Muscle layer of colon (tissue), 2 donors: ENCODE results near the gene DDX54.

Experiments
- H3K27ac ChIP-seq: one replicate; pipeline ENCODE4 v1.7.0; 2013; ENCODE audit warnings: low read depth, mild to moderate bottlenecking, low read length, moderate library complexity
- H3K27me3 ChIP-seq, 2 donors: one replicate each; pipeline ENCODE4 v1.7.0; 2013; ENCODE audit warnings: low read length in 2 of 2, mild to moderate bottlenecking in 2 of 2; ENCODE audit not compliant: insufficient read depth in 2 of 2, control insufficient read depth in 1 of 2
- H3K36me3 ChIP-seq: one replicate; pipeline ENCODE4 v1.7.0; 2013; ENCODE audit warnings: mild to moderate bottlenecking, low read length; ENCODE audit not compliant: insufficient read depth
- H3K4me1 ChIP-seq: one replicate; pipeline ENCODE4 v1.7.0; 2013; ENCODE audit warnings: mild to moderate bottlenecking, low read length; ENCODE audit not compliant: insufficient read depth
- H3K4me3 ChIP-seq, 2 donors: one replicate each; pipeline ENCODE4 v1.7.0; 2013; ENCODE audit warnings: low read length in 2 of 2, low read depth in 1 of 2, mild to moderate bottlenecking in 1 of 2, moderate library complexity in 1 of 2
- H3K9ac ChIP-seq: one replicate; pipeline ENCODE4 v1.7.0; 2013; ENCODE audit warnings: low read length
- H3K9me3 ChIP-seq: one replicate; pipeline ENCODE4 v1.7.0; 2013; ENCODE audit warnings: mild to moderate bottlenecking, low read length
- donor health status: abdominal sarcoma.
- donor health status: Adenocarcinoma of cecum.

The DDX54 gene

DNA sequence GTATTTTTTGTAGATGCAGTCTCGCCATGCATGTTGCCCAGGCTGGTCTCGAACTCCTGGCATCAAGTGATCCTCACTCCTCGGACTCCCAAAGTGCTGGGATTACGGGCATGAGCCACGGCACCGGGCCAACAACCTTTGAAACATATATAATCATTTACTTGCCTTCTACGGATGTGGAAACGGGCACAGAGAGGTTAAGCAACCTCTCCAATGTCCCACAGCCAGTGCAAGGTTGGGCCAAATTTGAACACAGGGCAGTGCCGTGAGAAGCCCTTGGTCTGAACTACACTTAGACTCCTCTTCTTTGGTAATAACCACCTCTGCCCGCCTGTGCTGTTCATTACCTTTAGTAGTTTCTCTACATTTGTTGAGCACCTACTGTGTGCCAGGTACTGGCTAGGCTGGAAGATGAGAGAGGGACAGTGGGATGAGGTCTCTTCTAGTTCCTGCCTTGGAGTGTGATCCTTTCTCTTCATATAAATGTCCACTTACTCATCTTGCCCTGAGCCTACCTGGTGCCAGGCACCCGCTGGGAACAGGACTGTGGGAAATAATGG is 2.2 kb downstream of the DDX54 start:
- peaks cover 28% of the 10 kb centered on the region for H3K36me3 ChIP-seq
- no peaks in the 10 kb centered on the region for H3K27me3 ChIP-seq
- no peak overlapping the region for H3K27ac ChIP-seq
- H3K4me1 ChIP-seq: peaks cover 26% of the 10 kb centered on the region
- H3K9me3 ChIP-seq: no peaks in the 10 kb centered on the region
- H3K9ac ChIP-seq: no peak overlapping the region
- H3K4me3 ChIP-seq: no peak overlapping the region

DNA sequence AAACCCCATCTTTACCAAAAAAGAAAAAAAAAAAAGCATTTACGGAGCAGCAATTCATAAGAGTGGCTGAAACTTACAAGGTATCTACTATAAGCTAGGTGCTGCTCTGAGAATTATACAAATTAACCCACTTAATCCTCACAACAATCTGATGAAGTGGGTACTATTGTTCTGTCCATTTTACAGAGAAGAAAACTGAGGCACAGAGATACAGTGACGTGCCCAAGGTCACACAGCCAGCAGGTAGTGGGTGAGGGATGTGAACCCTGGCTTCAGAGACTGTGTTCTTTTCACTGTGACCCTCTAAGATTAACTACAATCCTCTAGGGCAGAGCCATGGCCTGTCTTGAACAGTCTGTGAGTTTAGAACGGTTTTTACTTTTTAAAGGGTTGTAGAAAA is 3.3 kb downstream of the DDX54 start:
- H3K36me3 ChIP-seq: peaks cover 39% of the 10 kb centered on the region

DNA sequence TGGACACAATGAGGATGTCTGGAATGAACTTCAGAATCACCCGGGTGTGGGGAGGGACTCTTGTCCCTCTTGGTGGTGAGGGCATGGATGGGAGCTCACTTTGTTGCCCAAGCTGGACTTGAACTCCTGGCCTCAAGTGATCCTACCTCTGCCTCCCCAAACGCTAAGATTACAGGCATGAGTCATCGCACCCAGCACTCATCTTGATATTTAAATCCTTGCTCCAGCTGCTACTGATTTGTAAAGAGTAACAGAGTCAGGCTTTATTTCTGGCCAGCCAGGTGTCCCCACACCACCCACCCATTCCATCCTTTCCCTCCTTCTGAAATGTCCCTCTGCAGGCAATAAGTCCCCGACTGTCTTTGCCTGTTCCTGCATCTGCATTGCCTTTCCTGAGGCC is 4.9 kb downstream of the DDX54 start:
- no peak overlapping the region for H3K9ac ChIP-seq
- H3K36me3 ChIP-seq: peaks cover 44% of the 10 kb centered on the region
- H3K27ac ChIP-seq: no peak overlapping the region
- no peak overlapping the region for H3K4me3 ChIP-seq
- H3K4me1 ChIP-seq: peaks cover 13% of the 10 kb centered on the region
- no peaks in the 10 kb centered on the region for H3K27me3 ChIP-seq
- H3K9me3 ChIP-seq: no peaks in the 10 kb centered on the region

More for the DNA sequence above, 3.3 kb downstream of the DDX54 start:
- no peaks in the 10 kb centered on the region for H3K9me3 ChIP-seq
- peaks cover 24% of the 10 kb centered on the region for H3K4me1 ChIP-seq
- H3K4me3 ChIP-seq: no peak overlapping the region
- no peak overlapping the region for H3K9ac ChIP-seq
- H3K27me3 ChIP-seq: no peaks in the 10 kb centered on the region
- no peak overlapping the region for H3K27ac ChIP-seq

DNA sequence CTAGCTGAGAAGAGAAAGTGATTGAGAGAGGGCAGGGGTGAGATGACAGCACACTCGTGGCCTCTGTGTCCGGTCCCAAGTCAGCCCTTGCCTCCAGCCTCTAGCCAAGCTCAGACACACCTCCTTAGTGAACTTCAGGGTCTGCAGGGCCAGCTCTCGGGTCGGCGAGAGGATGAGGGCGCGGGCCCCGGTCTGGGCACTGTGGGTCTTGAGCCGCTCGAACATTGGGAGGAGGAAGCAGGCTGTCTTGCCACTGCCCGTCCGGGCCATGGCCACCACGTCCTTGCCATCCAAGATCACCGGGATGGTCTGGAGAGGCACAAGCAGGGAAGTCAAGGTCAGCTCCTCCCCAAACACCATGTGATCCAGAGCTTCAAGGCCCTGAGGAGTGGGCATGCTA is 6.3 kb downstream of the DDX54 start:
- Histone ChIP-seq H3K36me3 (peaks cover 54% of the 10 kb centered on the region), H3K27me3 (no peaks in the 10 kb centered on the region), H3K27ac (no peak overlapping the region), H3K4me3 (no peak overlapping the region), H3K4me1 (peaks cover 9% of the 10 kb centered on the region), H3K9ac (no peak overlapping the region), H3K9me3 (no peaks in the 10 kb centered on the region)

- H3K4me1 ChIP-seq: no peaks in the 10 kb centered on the region
- no peak overlapping the region for H3K27ac ChIP-seq
- no peak overlapping the region for H3K9ac ChIP-seq
Measured at GRCh38 chr12:113174461-113175384, 10.6 kb downstream of the DDX54 start.

GRCh38 chr12:113173081-113173698 is 12.1 kb downstream of the DDX54 start:
- no peaks in the 10 kb centered on the region for H3K9me3 ChIP-seq
- no peak overlapping the region for H3K9ac ChIP-seq
- peaks cover 71% of the 10 kb centered on the region for H3K36me3 ChIP-seq
- no peaks in the 10 kb centered on the region for H3K27me3 ChIP-seq
- H3K27ac ChIP-seq: no peak overlapping the region
- no peaks in the 10 kb centered on the region for H3K4me1 ChIP-seq
- H3K4me3 ChIP-seq: no peak overlapping the region

More at GRCh38 chr12:113174461-113175384, 10.6 kb downstream of the DDX54 start:
- Histone ChIP-seq H3K36me3 (peaks cover 85% of the 10 kb centered on the region), H3K9me3 (no peaks in the 10 kb centered on the region), H3K27me3 (no peaks in the 10 kb centered on the region), H3K4me3 (no peak overlapping the region)

GRCh38 chr12:113172185-113172584 is 13.1 kb downstream of the DDX54 start:
- H3K9ac ChIP-seq: no peak overlapping the region
- no peaks in the 10 kb centered on the region for H3K4me1 ChIP-seq
- H3K9me3 ChIP-seq: no peaks in the 10 kb centered on the region
- no peak overlapping the region for H3K4me3 ChIP-seq
- H3K36me3 ChIP-seq: peaks cover 69% of the 10 kb centered on the region
- H3K27ac ChIP-seq: no peak overlapping the region
- no peaks in the 10 kb centered on the region for H3K27me3 ChIP-seq

DNA sequence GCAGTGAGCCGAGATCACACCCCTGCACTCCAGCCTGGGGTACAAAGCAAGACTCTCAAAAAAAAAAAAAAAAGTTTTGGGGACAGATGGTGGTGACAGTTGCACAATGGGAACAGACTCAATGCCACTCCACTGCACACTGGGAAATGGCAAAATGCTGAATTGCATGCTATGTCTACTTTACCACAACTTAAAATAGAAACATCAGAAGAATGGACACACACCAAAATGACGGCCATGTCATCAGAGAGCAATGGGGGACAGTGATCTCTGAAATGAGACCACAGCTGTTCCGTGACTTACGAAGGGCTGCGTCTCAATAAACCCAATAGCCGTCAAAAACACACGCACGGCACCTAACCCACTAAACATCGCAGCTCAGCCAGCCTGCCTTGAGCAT is 13.7 kb downstream of the DDX54 start:
- no peak overlapping the region for H3K4me3 ChIP-seq
- H3K36me3 ChIP-seq: peaks cover 69% of the 10 kb centered on the region
- no peak overlapping the region for H3K9ac ChIP-seq
- no peak overlapping the region for H3K27ac ChIP-seq
- no peaks in the 10 kb centered on the region for H3K27me3 ChIP-seq
- H3K9me3 ChIP-seq: no peaks in the 10 kb centered on the region
- H3K4me1 ChIP-seq: no peaks in the 10 kb centered on the region

DNA sequence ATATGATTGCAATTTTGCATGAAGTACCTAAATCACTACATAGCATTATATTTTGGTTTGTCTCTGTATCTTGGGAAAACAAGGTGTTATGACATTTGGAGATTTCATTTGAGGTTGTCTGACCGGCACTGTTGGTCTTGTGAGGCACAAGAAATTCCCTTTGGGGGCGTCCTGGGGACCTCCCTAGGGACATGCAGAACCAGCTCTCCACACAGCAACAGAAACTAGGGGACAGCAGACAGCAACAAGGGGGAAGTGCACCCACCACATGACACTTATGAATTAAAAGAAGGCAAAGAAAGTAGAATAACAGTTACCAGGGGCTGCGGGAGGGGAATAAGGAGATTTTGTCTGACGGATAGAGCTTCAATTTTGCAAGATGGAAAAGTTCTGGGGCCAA is 14.4 kb downstream of the DDX54 start:
- H3K4me1 ChIP-seq: no peaks in the 10 kb centered on the region

DNA sequence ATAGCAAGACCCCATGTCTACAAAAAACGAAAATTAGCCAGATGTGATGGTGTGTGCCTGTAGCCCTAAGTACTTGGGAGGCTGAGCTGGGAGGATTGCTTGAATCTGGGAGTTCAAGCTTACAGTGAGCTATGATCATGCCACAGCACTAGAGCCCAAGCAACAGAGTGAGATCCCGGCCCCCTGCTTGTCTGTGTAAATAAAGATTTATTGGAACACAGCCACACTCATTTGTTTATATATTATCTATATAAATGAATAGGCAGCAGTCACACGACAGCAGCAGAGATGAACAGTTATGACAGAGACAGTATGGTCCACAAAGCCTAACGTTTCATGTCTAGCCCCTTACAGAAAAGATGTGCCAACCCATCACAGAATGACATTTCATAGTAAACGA is 14.8 kb downstream of the DDX54 start:
- Histone ChIP-seq H3K27me3 (no peaks in the 10 kb centered on the region), H3K4me1 (no peaks in the 10 kb centered on the region), H3K36me3 (peaks cover 79% of the 10 kb centered on the region), H3K9me3 (no peaks in the 10 kb centered on the region), H3K27ac (no peak overlapping the region), H3K4me3 (no peak overlapping the region), H3K9ac (no peak overlapping the region)

More for the DNA sequence above, 14.4 kb downstream of the DDX54 start:
- H3K9me3 ChIP-seq: no peaks in the 10 kb centered on the region
- no peak overlapping the region for H3K9ac ChIP-seq
- H3K27me3 ChIP-seq: no peaks in the 10 kb centered on the region
- no peak overlapping the region for H3K4me3 ChIP-seq
- H3K36me3 ChIP-seq: peaks cover 74% of the 10 kb centered on the region
- no peak overlapping the region for H3K27ac ChIP-seq

DNA sequence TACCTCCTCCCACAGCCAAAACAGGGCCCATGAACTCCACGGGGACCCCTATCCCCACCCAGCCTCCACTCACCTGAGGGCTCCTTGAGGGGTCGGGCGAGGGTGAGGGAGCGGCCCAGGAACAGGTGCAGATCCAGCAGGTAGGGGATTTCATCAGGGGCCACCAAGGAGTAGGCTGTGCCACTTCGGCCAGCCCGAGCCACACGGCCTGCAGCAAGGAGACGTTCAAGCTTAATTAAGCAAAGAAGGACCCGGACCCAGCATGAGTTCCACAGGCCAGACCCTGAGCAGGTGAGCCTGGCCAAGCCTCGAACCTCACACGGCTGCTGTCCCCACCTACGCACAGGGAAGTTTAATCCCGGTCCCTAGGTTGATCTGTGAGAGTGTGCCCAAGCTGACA is 15.6 kb downstream of the DDX54 start:
- Histone ChIP-seq H3K27ac (no peak overlapping the region), H3K27me3 (no peaks in the 10 kb centered on the region), H3K4me1 (no peaks in the 10 kb centered on the region), H3K9me3 (no peaks in the 10 kb centered on the region), H3K9ac (no peak overlapping the region), H3K36me3 (peaks cover 80% of the 10 kb centered on the region), H3K4me3 (no peak overlapping the region)
